ENCODE data around the gene RBFOX2. TPM values are rescaled to one million over a fixed set of nuclear protein-coding genes. Genes with fewer than 3 reads are reported as not detected.
A peak's percentile ranks its signal among the peaks of the same experiment; 100 is the strongest.

RBFOX2 gene
- total and polyA plus RNA-seq, 2 of the 8 experiments (the other 6 are each of a cell fraction or from before 2014, with no cell fraction given): 121 to 122 TPM

DNA sequence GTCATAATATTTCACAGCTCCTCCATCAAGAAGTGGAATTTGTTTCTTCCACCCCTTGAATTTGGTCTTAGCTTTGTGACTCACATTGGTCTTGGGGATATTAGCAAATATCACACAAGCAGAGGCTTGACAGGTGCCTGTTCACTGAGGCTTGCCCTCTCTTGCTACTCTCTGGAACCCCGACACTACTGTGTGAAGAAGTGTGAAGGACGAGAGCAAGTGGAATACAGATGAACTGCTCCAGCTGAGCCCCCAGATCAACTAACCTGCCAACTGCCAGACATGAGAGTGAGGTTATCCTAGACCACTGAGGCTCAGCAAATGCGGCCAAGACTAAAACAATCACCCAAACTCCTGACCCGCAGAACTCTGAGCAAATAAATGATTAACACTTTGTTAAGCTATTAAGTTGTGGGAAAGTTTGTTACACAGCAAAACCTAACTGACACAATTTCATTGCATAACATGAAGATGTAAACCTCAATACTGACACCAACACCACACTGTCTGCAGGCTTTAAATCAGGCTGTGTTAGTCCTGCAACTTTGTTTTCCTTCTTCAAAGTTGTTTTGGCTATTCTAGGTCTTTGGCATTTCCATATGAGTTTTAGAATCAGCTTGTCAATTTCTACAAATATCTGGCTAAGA is 168.4 kb downstream of the RBFOX2 start:
- Histone ChIP-seq H4K91ac (replicated peaks; ENCODE audit: insufficient read length, low read length) (no peak overlapping the region), H3K4me1 (replicated peaks in 1 of 4; ENCODE audit: control insufficient read depth in 3 of 4, insufficient read depth in 4 of 4, low read length in 3 of 4) (peaks cover 0 to 16% (median 12%) of the 10 kb centered on the region in 4 experiments; a peak in 3 of 7 replicates), H3K79me2 (ENCODE audit: control insufficient read depth in 1 of 2, insufficient read depth in 2 of 2, low read length in 2 of 2) (peaks cover 0 to 69% of the 10 kb centered on the region in 2 experiments; a peak in 2 of 4 replicates), H3K23ac (ENCODE audit: insufficient read length) (no peak overlapping the region), H4K20me1 (replicated peaks in 1 of 2; ENCODE audit: control insufficient read depth in 1 of 2, insufficient read depth in 2 of 2, low read length in 2 of 2) (peaks cover 3 to 6% of the 10 kb centered on the region in 2 experiments), H2BK20ac (ENCODE audit: low read length) (no peak overlapping the region), H2BK12ac (ENCODE audit: low read depth, low read length) (no peak overlapping the region), H3K4me3 (ENCODE audit: extremely low read depth in 1 of 4, insufficient read depth in 2 of 4, low read depth in 3 of 4, low read length in 4 of 4) (no peak overlapping the region), H3K18ac (ENCODE audit: extremely low read depth, low read length) (0 out of 2 replicates have a peak overlapping the region, but pooled peaks have one; percentile 21), H2BK5ac (ENCODE audit: low read depth, low read length) (no peak overlapping the region), H4K5ac (ENCODE audit: insufficient read length, low read depth, low read length) (no peak overlapping the region), H3K27me3 (replicated peaks in 1 of 4; ENCODE audit: control insufficient read depth in 3 of 4, extremely low read depth in 1 of 4, insufficient read depth in 3 of 4, low read length in 3 of 4) (no peaks in the 10 kb centered on the region), H2AFZ (ENCODE audit: low read length) (no peak overlapping the region), H3K4ac (replicated peaks; ENCODE audit: insufficient read length, low read depth, low read length) (no peak overlapping the region), H4K8ac (ENCODE audit: extremely low read depth, insufficient read depth, low read length) (no peak overlapping the region), H3K36me3 (ENCODE audit: control insufficient read depth in 2 of 4, insufficient read depth in 4 of 4, low read length in 3 of 4) (no peaks in the 10 kb centered on the region), H3K23me2 (ENCODE audit: low read depth, low read length) (no peaks in the 10 kb centered on the region), H3K9me3 (ENCODE audit: insufficient read depth in 2 of 2, low read depth in 1 of 2, low read length in 1 of 2) (no peaks in the 10 kb centered on the region), H2BK120ac (replicated peaks; ENCODE audit: low read depth, low read length) (no peak overlapping the region), H3K4me2 (ENCODE audit: insufficient read depth in 1 of 2, low read depth in 2 of 2, low read length in 2 of 2) (no peak overlapping the region), H3K9ac (replicated peaks in 1 of 4; ENCODE audit: extremely low read depth in 1 of 4, low read depth in 3 of 4, low read length in 3 of 4) (no peak overlapping the region), H3K56ac (replicated peaks; ENCODE audit: insufficient read length, low read depth, low read length) (no peak overlapping the region), H2AK5ac (ENCODE audit: low read depth, low read length) (no peak overlapping the region), H3K14ac (ENCODE audit: insufficient read length) (no peak overlapping the region), H2BK15ac (ENCODE audit: low read length) (no peak overlapping the region), H3K27ac (ENCODE audit: low read depth, low read length) (no peak overlapping the region), H3K79me1 (ENCODE audit: low read depth, low read length) (peaks cover 5% of the 10 kb centered on the region; the same call in 1 of the 2 replicates)
- POLR2A ChIA-PET (ENCODE audit: partially characterized antibody): no interaction called here
- FAIRE-seq (no peak), DNase-seq (ENCODE audit: low read depth in 1 of 2, low spot score in 2 of 2) (no peak)
- 87% methylated on average over 4 of the region's 4 CpGs; no CpG with 5 or more reads in 1 of the 2 experiments for WGBS, 2 experiments (ENCODE audit: extremely low coverage in 1 of 2, insufficient coverage in 1 of 2, insufficient read length in 1 of 2, insufficient replicate concordance in 2 of 2, low coverage in 1 of 2, low lambda C conversion rate in 2 of 2, missing lambda C conversion rate in 1 of 2)
- CTCF ChIA-PET (ENCODE audit: partially characterized antibody): interaction anchor here (0.7 kb wide), 1 partner anchor 18 kb away, joined by 3 read pairs; no protein-coding TSS in a partner anchor
- TF ChIP-seq YY1 (IDR thresholded peaks at IDR 0.05; ENCODE audit: low read depth, low read length) (no peak), POU5F1 (IDR thresholded peaks at IDR 0.05; ENCODE audit: low read depth, low read length) (no peak), TEAD4 (IDR thresholded peaks at IDR 0.05; ENCODE audit: low read depth, low read length) (no peak), BCL11A (IDR thresholded peaks at IDR 0.05; ENCODE audit: low read depth in 2 of 2, low read length in 2 of 2) (no peak), CREB1 (IDR thresholded peaks at IDR 0.05) (no peak), RFX5 (IDR thresholded peaks at IDR 0.05; ENCODE audit: borderline replicate concordance, low read depth, low read length) (no peak), POLR2A (IDR thresholded peaks at IDR 0.05; ENCODE audit: control extremely low read depth in 1 of 2, low read depth in 2 of 2, low read length in 2 of 2) (no peak), TBP (IDR thresholded peaks at IDR 0.05; ENCODE audit: low read depth, low read length) (no peak)
- TF ChIP-seq, protein P1, sequence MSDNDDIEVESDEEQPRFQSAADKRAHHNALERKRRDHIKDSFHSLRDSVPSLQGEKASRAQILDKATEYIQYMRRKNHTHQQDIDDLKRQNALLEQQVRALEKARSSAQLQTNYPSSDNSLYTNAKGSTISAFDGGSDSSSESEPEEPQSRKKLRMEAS (IDR thresholded peaks at IDR 0.05): no peak

All from H1 (cell line).